ENCODE results near the gene MYH2. TPM values are rescaled to one million over a fixed set of nuclear protein-coding genes. Genes with fewer than 3 reads are reported as not detected.

The MYH2 gene
- polyA plus RNA-seq, 1 of the 3 experiments (the other 2 are of a cell fraction): 0.10 TPM

DNA sequence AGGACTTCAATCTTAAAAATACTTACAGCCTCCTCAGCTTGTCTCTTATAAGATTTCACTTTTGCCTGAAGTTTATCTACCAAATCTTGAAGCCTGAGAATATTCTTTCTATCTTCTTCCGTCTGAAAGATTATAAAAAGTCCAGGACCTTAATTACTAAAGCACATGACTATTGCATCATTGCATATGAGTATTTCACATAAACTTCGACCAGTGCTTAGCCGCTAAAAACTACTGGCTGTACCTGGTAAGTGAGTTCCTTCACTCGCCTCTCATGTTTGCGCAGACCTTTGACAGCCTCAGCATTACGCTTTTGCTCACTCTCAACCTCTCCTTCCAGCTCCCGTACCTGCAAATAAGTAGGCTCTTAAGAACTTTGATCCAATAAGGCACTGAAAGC lies 26.4 kb downstream of the MYH2 start:
- Histone ChIP-seq H3K9ac (no peak overlapping the region), H3K27ac (ENCODE audit: low read depth in 2 of 2, low read length in 1 of 2) (no peak overlapping the region), H4K20me1 (ENCODE audit: insufficient read depth) (no peaks in the 10 kb centered on the region), H3K9me3 (no peaks in the 10 kb centered on the region; the same call in 1 of the 2 replicates), H2AFZ (ENCODE audit: low read depth) (no peak overlapping the region), H3K27me3 (ENCODE audit: insufficient read depth) (no peaks in the 10 kb centered on the region; the same call in 1 of the 2 replicates), H3K4me2 (no peak overlapping the region), H3K4me3 (ENCODE audit: low read depth in 2 of 2, low read length in 1 of 2) (no peak overlapping the region), H3K4me1 (ENCODE audit: control insufficient read depth in 1 of 2, insufficient read depth in 2 of 2, low read depth in 1 of 2, low read length in 1 of 2) (no peaks in the 10 kb centered on the region), H3K79me2 (ENCODE audit: insufficient read depth) (no peaks in the 10 kb centered on the region), H3F3A (replicated peaks; ENCODE audit: insufficient read depth) (no peaks in the 10 kb centered on the region), H3K9me2 (no peaks in the 10 kb centered on the region), H3K36me3 (replicated peaks in 1 of 2; ENCODE audit: control insufficient read depth in 1 of 2, insufficient read depth in 2 of 2, low read length in 1 of 2) (no peaks in the 10 kb centered on the region)
- DNase-seq: no peak
- WGBS (ENCODE audit: low lambda C conversion rate): 20% methylated on average over 7 of the region's 7 CpGs
- CTCF ChIA-PET: interaction anchor here (1.2 kb wide), 1 partner anchor 95 kb away, joined by 3 read pairs; no protein-coding TSS in a partner anchor
- POLR2A ChIA-PET: no interaction called here
- TF ChIP-seq, protein P1, sequence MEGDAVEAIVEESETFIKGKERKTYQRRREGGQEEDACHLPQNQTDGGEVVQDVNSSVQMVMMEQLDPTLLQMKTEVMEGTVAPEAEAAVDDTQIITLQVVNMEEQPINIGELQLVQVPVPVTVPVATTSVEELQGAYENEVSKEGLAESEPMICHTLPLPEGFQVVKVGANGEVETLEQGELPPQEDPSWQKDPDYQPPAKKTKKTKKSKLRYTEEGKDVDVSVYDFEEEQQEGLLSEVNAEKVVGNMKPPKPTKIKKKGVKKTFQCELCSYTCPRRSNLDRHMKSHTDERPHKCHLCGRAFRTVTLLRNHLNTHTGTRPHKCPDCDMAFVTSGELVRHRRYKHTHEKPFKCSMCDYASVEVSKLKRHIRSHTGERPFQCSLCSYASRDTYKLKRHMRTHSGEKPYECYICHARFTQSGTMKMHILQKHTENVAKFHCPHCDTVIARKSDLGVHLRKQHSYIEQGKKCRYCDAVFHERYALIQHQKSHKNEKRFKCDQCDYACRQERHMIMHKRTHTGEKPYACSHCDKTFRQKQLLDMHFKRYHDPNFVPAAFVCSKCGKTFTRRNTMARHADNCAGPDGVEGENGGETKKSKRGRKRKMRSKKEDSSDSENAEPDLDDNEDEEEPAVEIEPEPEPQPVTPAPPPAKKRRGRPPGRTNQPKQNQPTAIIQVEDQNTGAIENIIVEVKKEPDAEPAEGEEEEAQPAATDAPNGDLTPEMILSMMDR (IDR thresholded peaks at IDR 0.05): no peak
- TF ChIP-seq, protein P2, sequence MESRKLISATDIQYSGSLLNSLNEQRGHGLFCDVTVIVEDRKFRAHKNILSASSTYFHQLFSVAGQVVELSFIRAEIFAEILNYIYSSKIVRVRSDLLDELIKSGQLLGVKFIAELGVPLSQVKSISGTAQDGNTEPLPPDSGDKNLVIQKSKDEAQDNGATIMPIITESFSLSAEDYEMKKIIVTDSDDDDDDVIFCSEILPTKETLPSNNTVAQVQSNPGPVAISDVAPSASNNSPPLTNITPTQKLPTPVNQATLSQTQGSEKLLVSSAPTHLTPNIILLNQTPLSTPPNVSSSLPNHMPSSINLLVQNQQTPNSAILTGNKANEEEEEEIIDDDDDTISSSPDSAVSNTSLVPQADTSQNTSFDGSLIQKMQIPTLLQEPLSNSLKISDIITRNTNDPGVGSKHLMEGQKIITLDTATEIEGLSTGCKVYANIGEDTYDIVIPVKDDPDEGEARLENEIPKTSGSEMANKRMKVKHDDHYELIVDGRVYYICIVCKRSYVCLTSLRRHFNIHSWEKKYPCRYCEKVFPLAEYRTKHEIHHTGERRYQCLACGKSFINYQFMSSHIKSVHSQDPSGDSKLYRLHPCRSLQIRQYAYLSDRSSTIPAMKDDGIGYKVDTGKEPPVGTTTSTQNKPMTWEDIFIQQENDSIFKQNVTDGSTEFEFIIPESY (IDR thresholded peaks at IDR 0.05; ENCODE audit: borderline replicate concordance, low read depth): no peak
- no peak for TF ChIP-seq MXI1 (IDR thresholded peaks at IDR 0.05; ENCODE audit: low read depth, low read length)
- TF ChIP-seq EP300 (IDR thresholded peaks at IDR 0.05; ENCODE audit: borderline replicate concordance in 1 of 2, low read depth in 1 of 2, low read length in 1 of 2): no peak
- TF ChIP-seq RCOR1 (IDR thresholded peaks at IDR 0.05; ENCODE audit: low read length): no peak
- TF ChIP-seq MEF2A (IDR thresholded peaks at IDR 0.05; ENCODE audit: borderline replicate concordance, low read depth): no peak
- TF ChIP-seq GABPA (IDR thresholded peaks at IDR 0.05; ENCODE audit: low read depth): no peak
- TF ChIP-seq JUND (IDR thresholded peaks at IDR 0.05): no peak
- no peak for TF ChIP-seq CHD2 (IDR thresholded peaks at IDR 0.05; ENCODE audit: low read length, partially characterized antibody)

GRCh38 chr17:10521949-10522348 lies 27.5 kb downstream of the MYH2 start:
- CTCF ChIA-PET: no interaction called here
- Histone ChIP-seq H3K36me3 (replicated peaks in 1 of 2; ENCODE audit: control insufficient read depth in 1 of 2, insufficient read depth in 2 of 2, low read length in 1 of 2) (no peaks in the 10 kb centered on the region), H2AFZ (ENCODE audit: low read depth) (no peak overlapping the region), H3K9me3 (no peaks in the 10 kb centered on the region; the same call in 1 of the 2 replicates), H3K9me2 (no peaks in the 10 kb centered on the region), H3K4me3 (ENCODE audit: low read depth in 2 of 2, low read length in 1 of 2) (no peak overlapping the region), H3K79me2 (ENCODE audit: insufficient read depth) (no peaks in the 10 kb centered on the region), H3K27me3 (ENCODE audit: insufficient read depth) (no peaks in the 10 kb centered on the region), H3K4me2 (no peak overlapping the region), H3K27ac (ENCODE audit: low read depth in 2 of 2, low read length in 1 of 2) (no peak overlapping the region), H4K20me1 (ENCODE audit: insufficient read depth) (no peaks in the 10 kb centered on the region), H3F3A (replicated peaks; ENCODE audit: insufficient read depth) (no peaks in the 10 kb centered on the region), H3K4me1 (ENCODE audit: control insufficient read depth in 1 of 2, insufficient read depth in 2 of 2, low read depth in 1 of 2, low read length in 1 of 2) (no peaks in the 10 kb centered on the region), H3K9ac (no peak overlapping the region)
- TF ChIP-seq EP300 (IDR thresholded peaks at IDR 0.05; ENCODE audit: borderline replicate concordance in 1 of 2, low read depth in 1 of 2, low read length in 1 of 2) (no peak), TEAD4 (IDR thresholded peaks at IDR 0.05; ENCODE audit: borderline replicate concordance, insufficient read depth) (no peak), RCOR1 (IDR thresholded peaks at IDR 0.05; ENCODE audit: low read length) (no peak), GABPA (IDR thresholded peaks at IDR 0.05; ENCODE audit: low read depth) (no peak), JUND (IDR thresholded peaks at IDR 0.05) (no peak), EZH2phosphoT487 (IDR thresholded peaks at IDR 0.05; ENCODE audit: borderline replicate concordance, low read depth) (no peak), RFX5 (IDR thresholded peaks at IDR 0.05; ENCODE audit: low read length) (no peak), ELF1 (IDR thresholded peaks at IDR 0.05) (no peak), USF2 (IDR thresholded peaks at IDR 0.05; ENCODE audit: borderline replicate concordance, low read depth, low read length) (no peak)
- TF ChIP-seq, protein P2 (IDR thresholded peaks at IDR 0.05; ENCODE audit: borderline replicate concordance, low read depth): no peak
- DNase-seq: no peak
- POLR2A ChIA-PET: no interaction called here
